NCI-H187 (cell line): Measurements from ENCODE around the gene IQSEC3.
"Not testable (repeated sequence)": the region's sequence is repeated elsewhere in the genome, so short reads cannot be mapped to it uniquely, and the experiment has no call there.

ENCODE experiments used
- DNase-seq, 2 experiments: peaks; one replicate each; lab custom pipeline; 2025; lab: John Stamatoyannopoulos, UW

Gene IQSEC3

DNA sequence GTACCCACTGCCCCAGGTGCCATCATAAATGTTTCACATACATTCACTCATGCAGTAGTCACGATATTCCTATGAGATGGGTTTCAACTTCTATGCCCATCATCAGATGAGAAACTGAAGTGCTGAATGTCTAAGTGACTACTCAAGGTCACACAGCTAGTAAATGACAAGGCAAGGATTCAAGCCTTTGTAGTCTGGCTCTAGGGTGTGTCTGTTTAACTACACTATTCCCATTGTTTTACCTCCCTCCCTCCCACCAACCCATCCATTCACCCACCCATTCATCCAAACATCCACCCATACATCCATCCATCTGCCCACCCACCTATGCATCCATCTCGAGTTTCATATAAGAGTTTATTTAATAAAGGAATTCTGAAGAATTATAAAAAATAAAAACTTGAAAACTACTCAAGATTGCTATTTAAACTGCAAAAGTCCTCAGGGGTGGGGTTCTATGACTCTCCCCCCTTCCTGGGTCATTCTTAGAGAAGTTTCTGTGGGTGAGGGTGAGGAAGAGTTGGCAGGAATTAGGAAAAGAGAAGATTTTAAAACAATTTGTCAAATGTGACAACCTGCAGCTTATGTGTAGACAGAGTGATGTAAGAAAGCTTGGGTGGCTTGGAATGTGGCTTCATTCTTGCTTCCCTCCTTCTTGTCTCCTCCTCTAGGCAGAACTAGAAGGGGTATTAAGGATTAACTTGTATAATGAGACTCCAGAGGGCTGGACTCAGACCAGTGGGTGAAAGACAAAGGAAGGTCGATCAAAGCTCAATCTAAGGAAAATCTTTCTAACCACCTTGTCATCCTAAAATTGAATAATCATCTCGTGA, 13.4 kb upstream of the IQSEC3 start:
- DNase-seq: not testable (repeated sequence)

DNA sequence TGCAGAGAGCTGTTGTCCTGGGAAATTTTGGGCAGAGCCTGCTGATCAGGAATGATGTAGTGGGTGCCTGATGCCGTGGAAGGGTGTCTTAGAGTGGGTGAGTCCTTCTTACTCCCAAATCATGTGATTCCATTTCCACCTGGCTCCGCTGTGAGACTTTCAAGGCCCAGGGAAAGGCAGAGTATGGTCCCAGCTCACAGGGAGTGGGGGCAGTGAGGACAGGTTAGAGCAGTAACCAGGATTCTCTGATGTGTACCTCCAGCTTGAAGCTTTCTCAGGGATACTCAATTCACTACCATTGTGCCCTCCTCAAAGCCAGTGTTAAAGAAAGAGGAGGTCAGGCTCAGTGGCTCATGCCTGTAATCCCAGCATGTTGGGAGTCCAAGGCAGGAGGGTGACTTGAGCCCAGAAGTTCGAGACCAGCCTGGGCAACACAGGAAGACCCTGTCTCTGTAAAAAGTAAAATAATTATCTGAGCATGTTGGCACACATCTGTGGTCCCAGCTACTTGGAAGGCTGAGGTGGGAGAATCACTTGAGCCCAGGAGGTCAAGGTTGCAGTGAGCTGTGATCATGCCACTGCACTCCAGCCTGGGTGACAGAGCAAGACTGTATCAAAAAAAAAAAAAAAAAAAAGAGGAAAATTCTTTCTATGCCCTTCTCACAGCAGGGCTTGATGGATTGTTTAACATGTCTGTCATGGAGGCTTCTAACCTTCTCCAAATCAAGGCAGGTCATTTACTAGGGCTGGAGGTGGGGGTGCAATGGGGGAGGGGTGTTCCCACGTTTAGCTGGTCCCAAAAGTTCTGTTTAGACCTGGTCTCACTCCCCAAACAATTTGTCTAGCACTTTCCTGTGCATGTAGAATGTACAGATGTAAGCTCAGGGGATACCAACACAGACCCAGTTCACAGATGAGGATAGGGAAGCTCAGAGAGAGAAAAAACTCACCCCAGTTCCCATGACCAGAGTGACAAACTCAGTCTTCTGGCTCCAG, 12.5 kb upstream of the IQSEC3 start:
- DNase-seq: no peak

DNA sequence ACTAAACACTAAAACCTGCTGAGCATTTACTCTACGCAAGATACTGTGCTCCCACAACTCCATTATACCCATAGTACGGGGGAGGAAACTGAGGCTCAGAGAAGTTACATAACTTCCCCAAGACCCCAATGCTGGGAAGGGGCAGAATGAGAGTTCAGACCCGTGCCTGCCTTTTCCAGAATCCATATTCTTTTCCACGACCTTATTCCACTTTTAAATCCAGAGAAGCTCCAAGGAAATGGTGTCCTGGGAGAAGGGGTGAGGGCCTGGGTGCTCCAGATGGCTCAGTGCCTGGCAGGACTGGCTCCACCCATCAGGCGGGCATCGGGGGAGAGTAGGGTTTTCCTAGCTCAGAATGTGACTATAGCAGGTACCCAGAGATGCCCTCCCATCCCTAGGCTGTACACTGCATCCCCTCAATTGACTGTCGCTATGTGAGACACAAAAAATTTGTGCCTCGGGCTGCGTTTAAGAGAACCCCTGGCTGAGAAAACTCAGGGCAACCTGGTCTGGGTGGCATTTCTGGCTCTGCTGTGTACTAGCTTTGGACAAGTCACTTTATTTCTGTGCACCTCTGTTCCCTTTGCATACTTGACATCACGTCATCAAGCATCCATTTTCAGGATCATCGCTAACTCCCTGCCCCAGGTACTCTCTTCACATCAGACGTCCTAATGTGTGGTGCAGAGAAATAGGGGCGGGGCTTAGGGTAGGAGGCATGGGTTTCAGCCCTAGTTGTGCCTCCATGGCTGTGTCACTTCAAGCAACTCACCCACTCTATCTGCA, 11.6 kb upstream of the IQSEC3 start:
- DNase-seq: no peak

GRCh38 chr12:56683-57346, 9.8 kb upstream of the IQSEC3 start:
- DNase-seq: no peak

DNA sequence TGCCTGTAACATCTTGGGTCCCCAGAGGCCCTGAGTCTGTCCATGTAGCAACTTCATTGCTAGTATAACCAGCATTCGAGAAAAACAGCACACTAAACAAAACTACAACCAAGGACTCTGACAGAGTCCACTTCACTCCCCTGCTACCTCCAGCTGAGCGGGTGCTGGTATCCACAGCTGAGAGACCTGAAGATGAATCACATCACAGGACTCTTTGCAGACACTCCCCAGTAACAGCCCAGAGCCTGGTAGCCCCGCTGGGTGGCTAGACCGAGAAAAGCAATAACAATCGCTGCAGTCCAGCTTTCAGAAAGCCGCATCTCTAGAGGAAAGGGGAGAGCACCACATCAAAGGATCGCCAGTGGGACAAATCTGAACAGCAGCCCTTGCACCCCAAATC, 9.0 kb upstream of the IQSEC3 start:
- DNase-seq: no peak

DNA sequence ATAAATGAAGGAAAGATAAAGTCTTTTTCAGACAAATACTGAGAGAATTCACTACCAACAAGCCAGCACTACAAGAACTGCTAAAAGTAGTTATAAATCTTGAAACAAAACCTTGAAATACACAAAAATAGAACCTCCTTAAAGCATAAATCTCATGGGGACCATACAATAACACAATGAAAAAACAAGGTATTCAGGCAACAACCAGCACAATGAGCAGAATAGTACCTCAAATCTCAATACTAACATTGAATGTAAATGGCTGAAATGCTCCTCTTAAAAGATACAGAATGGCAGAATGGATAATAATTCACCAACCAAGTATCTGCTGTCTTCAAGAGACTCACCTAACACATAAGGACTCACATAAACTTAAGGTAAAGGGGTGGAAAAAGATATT, 7.7 kb upstream of the IQSEC3 start:
- DNase-seq: no peak

- not testable (repeated sequence) for DNase-seq
Measured at GRCh38 chr12:61845-62244, 4.7 kb upstream of the IQSEC3 start.

DNA sequence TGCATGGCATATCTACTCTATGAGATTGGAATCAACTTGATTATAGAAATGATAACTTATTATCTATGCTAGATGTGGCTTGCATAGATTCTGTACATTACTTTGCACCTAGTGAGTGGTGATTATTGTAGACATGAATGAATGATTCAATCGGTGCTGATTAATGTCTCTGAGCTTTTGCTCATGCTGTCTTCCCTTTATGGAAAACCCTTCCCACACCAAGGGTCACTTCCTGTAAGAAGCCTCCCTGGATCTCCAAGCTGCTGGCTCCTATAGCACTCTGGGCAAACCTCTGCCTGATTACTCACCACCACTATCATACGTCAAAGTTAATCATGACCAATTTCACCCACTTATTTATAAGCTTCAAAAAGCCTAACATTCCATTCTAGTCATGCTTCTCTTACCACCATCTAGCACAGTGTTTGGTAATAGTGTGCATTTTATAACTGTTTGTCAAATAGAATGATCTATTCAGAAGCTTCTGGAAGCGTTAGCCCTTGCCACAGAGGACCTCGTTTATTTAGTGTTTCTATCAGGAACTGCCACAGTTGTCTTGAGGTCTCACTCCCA, 990 bp upstream of the IQSEC3 start:
- not testable (repeated sequence) for DNase-seq

DNA sequence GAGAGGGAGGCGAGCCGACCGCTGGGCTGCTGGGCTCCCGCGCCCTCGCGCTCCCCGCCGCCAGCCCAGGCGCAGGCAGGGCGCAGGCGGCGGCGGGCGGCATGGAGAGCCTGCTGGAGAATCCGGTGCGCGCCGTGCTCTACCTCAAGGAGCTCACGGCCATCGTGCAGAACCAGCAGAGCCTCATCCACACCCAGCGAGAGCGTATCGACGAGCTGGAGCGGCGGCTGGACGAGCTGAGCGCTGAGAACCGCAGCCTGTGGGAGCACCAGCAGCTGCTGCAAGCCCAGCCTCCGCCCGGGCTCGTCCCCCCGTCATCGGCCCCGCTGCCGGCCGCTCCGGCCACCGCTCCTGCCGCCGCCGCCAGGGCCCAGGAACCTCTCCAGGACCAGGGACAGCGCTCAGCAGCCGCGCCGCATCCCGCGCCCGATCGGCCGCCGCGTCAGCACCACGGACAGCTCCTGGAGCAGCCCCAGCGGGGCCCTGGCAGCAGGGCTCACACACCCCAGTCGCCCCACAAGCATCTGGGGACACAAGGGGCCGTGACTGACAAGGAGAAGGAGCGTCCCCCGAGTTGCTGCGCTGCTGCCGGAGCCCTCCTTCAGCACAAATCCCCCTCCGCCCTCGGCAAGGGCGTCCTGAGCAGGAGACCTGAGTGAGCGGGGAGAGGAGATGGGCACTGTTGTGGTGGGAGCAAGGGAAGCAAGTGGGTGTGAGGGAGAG, 376 bp downstream of the IQSEC3 start:
- DNase-seq: not testable (repeated sequence)

GRCh38 chr12:69677-70076, 3.1 kb downstream of the IQSEC3 start:
- DNase-seq: not testable (repeated sequence)

GRCh38 chr12:70541-70940, 4.0 kb downstream of the IQSEC3 start:
- DNase-seq: not testable (repeated sequence)

DNA sequence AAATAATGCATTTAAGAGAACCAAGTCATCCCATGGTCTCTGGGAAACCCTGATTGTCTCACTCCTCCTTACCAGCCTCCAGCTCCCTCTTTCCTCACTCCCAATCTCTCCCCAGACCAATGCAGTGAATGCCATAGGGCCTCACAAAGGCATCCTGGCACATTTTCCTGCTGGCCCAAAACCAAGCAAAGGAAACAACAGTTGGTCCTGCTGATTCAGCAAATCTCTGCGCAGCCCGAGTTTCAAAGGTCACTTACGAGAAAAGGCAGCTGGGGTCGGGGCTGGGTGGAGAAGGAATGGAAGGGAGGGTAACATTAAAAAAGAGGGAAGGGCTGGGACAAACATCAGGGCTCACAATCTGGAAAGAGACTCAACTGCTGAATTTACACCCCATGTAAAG, 5.5 kb downstream of the IQSEC3 start:
- DNase-seq: not testable (repeated sequence)

GRCh38 chr12:74420-75190, 8.0 kb downstream of the IQSEC3 start:
- DNase-seq: not testable (repeated sequence)

- DNase-seq: not testable (repeated sequence)
Measured at GRCh38 chr12:75541-75940, 9.0 kb downstream of the IQSEC3 start.

DNA sequence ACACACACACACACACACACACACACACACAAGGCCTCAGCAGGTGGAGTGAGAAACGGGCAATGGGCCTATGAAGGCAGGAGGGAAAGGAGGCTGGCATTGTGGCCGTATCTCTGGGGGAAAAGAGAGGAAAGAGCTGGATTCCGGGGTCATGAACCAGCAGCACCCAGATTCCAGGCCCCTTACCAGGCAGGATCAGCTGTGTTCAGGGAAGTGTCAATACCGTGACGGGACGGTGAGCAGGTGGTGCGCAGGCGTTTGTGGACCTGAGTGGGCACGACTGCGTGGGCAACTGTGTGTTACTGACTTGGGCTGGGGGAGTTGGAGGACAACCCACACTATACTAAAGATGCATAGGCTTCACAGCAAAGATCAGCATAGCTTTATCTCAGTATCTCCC, 9.5 kb downstream of the IQSEC3 start:
- DNase-seq: not testable (repeated sequence)

DNA sequence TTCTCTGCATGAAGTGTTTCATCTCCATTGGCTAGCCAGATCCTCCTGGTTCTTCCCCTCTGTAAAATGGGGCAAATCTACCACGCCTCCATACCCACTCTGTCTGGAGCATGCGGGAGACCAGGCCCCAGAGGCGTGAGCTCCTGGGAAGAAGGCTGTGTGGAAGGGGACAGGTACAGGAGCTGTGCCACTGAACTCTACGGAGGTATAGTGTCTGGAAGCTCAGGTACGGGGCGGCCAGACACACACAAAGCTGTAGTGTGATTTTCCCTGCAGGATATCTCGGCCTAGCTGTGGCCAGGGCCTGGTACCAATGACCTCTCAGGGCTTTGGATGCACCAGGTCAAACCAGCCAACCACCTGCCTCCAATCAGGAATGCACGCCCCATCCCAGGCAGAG, 10.0 kb downstream of the IQSEC3 start:
- not testable (repeated sequence) for DNase-seq

GRCh38 chr12:77101-77719, 10.6 kb downstream of the IQSEC3 start:
- DNase-seq: not testable (repeated sequence)

DNA sequence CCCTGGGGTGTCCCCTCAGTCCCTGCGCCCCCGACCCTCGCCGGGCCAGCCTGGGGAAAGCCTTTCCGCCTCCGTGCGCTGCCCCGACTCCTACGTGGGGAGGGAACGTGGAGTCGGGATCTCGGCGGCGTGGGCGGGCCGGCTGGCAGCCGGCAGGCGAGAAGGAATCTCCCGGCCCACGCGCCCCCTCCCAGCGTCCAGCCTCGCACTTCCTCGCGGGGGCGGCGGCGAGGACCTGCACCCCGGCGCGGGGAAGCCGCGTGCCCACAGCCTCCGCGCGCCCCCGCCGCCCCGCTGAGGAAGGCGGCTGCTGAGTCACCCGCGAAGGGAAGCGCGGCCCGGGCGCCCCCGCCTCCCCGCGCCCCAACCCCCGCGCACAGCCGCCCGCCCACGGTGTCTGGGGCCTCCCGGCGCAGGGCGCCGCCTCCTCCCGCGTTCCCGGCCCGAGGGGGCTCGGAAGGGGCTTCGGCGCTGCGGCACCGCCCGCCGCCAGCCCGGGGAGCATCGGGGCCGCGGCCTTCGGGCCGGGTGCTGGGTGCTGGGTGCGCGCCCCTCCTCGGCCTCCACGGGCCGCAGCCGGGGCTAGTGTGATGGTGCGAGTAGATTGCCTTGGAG, 11.3 kb downstream of the IQSEC3 start:
- not testable (repeated sequence) for DNase-seq

DNA sequence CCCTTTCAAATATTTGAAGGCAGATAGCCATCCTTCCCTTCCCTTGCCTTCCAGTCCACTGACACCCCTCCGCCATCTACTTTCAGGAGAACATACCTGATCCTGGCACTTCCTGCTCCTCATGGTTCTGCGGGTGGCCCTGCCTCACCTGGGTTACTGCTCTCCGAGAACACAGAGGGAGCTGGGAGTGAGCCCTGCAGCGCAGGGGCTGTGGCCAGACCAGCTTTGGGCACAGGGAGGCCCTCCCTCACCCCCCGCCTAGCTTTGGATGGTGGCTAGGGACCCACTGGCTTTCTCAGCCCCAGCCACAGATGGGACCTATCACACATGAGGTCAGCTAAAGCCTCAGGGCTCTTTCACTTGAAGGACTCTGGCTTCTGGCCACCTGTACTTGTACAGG, 12.4 kb downstream of the IQSEC3 start:
- DNase-seq: no peak
